ENCODE data around the gene ZCCHC24. TPM values are rescaled to one million over a fixed set of nuclear protein-coding genes. Genes with fewer than 3 reads are reported as not detected.
A peak's percentile ranks its signal among the peaks of the same experiment; 100 is the strongest.

Gene ZCCHC24
- total RNA-seq = 10 to 100 TPM; 18.7 to 50.8 (median 48.8) TPM

DNA sequence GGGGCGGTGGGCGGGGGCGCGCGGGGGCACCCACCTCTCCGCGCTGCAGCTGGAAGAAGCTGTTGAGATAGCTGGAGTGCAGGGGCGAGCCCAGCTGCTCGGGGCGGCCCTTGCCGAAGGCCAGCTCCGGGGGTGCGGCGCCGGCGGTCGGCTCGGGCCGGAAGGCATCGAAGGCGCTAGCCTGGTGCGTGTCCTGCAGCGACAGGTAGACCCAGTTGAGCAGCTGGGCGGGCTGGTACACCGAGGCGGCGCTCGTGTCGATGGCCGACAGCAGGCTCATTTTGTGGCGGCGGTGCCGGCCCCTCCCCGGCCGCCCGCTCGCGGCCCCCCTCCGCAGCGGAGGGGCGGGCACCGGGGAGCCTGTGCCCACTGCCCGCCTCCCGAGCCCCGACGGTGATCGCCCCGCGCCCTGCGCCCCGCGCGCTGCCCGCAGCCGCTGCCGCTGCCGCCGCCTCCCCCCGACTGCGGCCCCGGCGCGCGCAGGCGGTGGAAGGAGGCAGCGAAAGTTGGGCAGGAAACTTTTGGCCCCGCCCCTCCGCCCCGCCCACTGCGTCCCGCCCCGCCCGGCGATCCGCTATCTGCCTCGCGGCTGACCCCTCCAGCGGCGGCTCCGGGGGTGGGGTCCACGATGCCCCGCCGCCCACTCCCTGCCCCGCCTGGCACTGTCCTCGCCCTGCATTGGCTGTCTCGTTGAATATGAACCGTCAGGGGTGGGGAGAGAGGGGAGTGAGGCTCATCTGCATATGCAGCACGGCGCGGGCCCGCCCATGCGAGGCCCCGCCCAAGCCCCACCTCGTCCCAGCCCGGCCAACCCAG is at the start of gene ZCCHC24:
TSS of gene ZCCHC24 (minus strand) at position 464 of the 816 bp plus-strand sequence. CDS start at position 280, 184 bp downstream.
- intact Hi-C loops (cut with DNase I; ENCODE audit: low total_unique reads) = no loop called here
- H3K27me3 ChIP-seq = no peaks in the 10 kb centered on the region
- H3K4me1 ChIP-seq = peaks cover 6 to 13% of the 10 kb centered on the region in 2 donors
- peak within 1 kb of the TSS; percentile 79 to 93 for H3K27ac ChIP-seq
- TF ChIP-seq, protein P1, sequence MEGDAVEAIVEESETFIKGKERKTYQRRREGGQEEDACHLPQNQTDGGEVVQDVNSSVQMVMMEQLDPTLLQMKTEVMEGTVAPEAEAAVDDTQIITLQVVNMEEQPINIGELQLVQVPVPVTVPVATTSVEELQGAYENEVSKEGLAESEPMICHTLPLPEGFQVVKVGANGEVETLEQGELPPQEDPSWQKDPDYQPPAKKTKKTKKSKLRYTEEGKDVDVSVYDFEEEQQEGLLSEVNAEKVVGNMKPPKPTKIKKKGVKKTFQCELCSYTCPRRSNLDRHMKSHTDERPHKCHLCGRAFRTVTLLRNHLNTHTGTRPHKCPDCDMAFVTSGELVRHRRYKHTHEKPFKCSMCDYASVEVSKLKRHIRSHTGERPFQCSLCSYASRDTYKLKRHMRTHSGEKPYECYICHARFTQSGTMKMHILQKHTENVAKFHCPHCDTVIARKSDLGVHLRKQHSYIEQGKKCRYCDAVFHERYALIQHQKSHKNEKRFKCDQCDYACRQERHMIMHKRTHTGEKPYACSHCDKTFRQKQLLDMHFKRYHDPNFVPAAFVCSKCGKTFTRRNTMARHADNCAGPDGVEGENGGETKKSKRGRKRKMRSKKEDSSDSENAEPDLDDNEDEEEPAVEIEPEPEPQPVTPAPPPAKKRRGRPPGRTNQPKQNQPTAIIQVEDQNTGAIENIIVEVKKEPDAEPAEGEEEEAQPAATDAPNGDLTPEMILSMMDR (IDR thresholded peaks at IDR 0.05) = peak in 1 of 3 donors; percentile 12
- TF ChIP-seq POLR2A (IDR thresholded peaks at IDR 0.05) (no peak), POLR2AphosphoS5 (IDR thresholded peaks at IDR 0.05) (peak; percentile 42 to 69 (median 52))
- no peaks in the 10 kb centered on the region for H3K36me3 ChIP-seq
- peak; percentile 93 to 97 for DNase-seq (ENCODE audit: low spot score in 2 of 2)
- no peaks in the 10 kb centered on the region for H3K9me3 ChIP-seq
- peak within 1 kb of the TSS; percentile 77 to 90 (median 86) for H3K4me3 ChIP-seq

DNA sequence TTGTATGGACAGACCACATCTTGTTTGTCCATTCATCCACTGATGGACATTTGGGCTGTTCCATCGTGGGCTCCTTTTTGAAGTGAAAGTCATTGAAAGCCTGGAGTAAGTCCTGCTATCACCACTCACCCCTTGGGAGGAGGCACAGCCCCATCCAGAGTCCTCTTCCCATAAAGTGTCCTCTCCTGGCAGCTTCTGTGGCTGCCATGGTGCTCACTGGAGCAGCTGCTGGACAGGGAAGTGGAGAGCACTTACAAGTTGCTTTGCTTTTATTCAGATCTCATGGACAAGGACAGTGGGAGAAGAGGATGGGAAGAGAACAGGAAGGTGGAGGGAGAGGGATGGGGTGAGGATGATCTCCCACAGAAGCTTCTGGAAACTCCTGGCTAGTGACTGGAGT is 48.4 kb upstream of the ZCCHC24 start:
- H3K36me3 ChIP-seq = no peaks in the 10 kb centered on the region
- H3K4me1 ChIP-seq = no peaks in the 10 kb centered on the region
- H3K27ac ChIP-seq = no peak overlapping the region
- intact Hi-C loops (cut with DNase I; ENCODE audit: low total_unique reads) = loop anchor here (5.0 kb wide), 1 partner anchor 107 kb away; no protein-coding TSS in a partner anchor
- no peak for TF ChIP-seq POLR2A (IDR thresholded peaks at IDR 0.05)
- no peak for TF ChIP-seq POLR2AphosphoS5 (IDR thresholded peaks at IDR 0.05)
- TF ChIP-seq, protein P1 (IDR thresholded peaks at IDR 0.05) = no peak
- no peaks in the 10 kb centered on the region for H3K9me3 ChIP-seq
- no peak overlapping the region for H3K4me3 ChIP-seq
- DNase-seq (ENCODE audit: low spot score in 2 of 2) = no peak
- H3K27me3 ChIP-seq = no peaks in the 10 kb centered on the region

DNA sequence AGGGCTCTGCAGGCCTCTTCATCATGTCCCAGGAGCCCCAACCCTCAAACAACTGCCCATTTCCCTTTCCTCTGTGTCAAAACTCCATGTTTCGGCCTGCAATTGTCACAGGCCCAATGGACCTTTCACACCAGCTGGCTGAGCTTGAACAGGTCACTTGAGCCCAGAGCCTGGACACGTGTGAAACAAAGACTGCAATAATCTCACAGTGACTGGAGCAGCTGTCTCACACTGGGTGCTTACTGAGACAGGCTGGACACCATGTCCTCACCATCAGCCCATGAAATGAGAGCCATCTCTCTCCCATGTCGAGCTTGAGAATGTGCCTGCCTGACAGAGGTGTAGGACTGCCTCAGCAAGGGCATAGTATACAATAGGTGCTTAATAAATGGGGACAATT is 47.4 kb upstream of the ZCCHC24 start:
- no peaks in the 10 kb centered on the region for H3K36me3 ChIP-seq
- DNase-seq (ENCODE audit: low spot score in 2 of 2) = no peak
- no peaks in the 10 kb centered on the region for H3K27me3 ChIP-seq
- TF ChIP-seq, protein P1 (IDR thresholded peaks at IDR 0.05) = no peak
- TF ChIP-seq POLR2A (IDR thresholded peaks at IDR 0.05) (no peak), POLR2AphosphoS5 (IDR thresholded peaks at IDR 0.05) (no peak)
- H3K9me3 ChIP-seq = no peaks in the 10 kb centered on the region
- H3K4me1 ChIP-seq = no peaks in the 10 kb centered on the region
- no peak overlapping the region for H3K4me3 ChIP-seq
- intact Hi-C loops (cut with DNase I; ENCODE audit: low total_unique reads) = loop anchor here (5.0 kb wide), 1 partner anchor 106 kb away; no protein-coding TSS in a partner anchor
- H3K27ac ChIP-seq = no peak overlapping the region

GRCh38 chr10:79492256-79492655 is 46.8 kb upstream of the ZCCHC24 start:
- no peak for DNase-seq (ENCODE audit: low spot score in 2 of 2)
- intact Hi-C loops (cut with DNase I; ENCODE audit: low total_unique reads) = loop anchor here (5.0 kb wide), 1 partner anchor 105 kb away; no protein-coding TSS in a partner anchor
- TF ChIP-seq POLR2A (IDR thresholded peaks at IDR 0.05) = no peak
- TF ChIP-seq, protein P1 (IDR thresholded peaks at IDR 0.05) = no peak
- no peak for TF ChIP-seq POLR2AphosphoS5 (IDR thresholded peaks at IDR 0.05)
- no peak overlapping the region for H3K4me3 ChIP-seq
- H3K9me3 ChIP-seq = no peaks in the 10 kb centered on the region
- no peaks in the 10 kb centered on the region for H3K4me1 ChIP-seq
- no peaks in the 10 kb centered on the region for H3K36me3 ChIP-seq
- no peak overlapping the region for H3K27ac ChIP-seq
- H3K27me3 ChIP-seq = no peaks in the 10 kb centered on the region

Data from breast epithelium (tissue), 4 donors.